Type B pancreatic cell (in vitro differentiated cells): ENCODE results near the gene AGPS. TPM values are rescaled to one million over a fixed set of nuclear protein-coding genes. Genes with fewer than 3 reads are reported as not detected.
"Not testable (repeated sequence)": the region's sequence is repeated elsewhere in the genome, so short reads cannot be mapped to it uniquely, and the experiment has no call there.

Experiments
- DNase-seq: peaks from one replicate; pipeline ENCODE4 v3.0.0; 2021; ENCODE audit warnings: mixed read lengths; ENCODE audit not compliant: unreplicated experiment; ENCODE audit errors: extremely low spot score
- H3K27ac Mint-ChIP-seq: 2 replicates; pipeline ENCODE4 v1.8.0; 2021; ENCODE audit warnings: mild to moderate bottlenecking, mixed read lengths
- H3K27me3 Mint-ChIP-seq: 2 replicates; pipeline ENCODE4 v1.8.0; 2021; ENCODE audit warnings: mixed read lengths
- H3K36me3 Mint-ChIP-seq: 2 replicates; pipeline ENCODE4 v1.8.0; 2021; ENCODE audit warnings: mixed read lengths
- H3K4me1 Mint-ChIP-seq: one replicate; pipeline ENCODE4 v1.8.0; 2021; ENCODE audit warnings: mixed read lengths; ENCODE audit not compliant: unreplicated experiment
- H3K4me3 Mint-ChIP-seq: 2 replicates; pipeline ENCODE4 v1.8.0; 2021; ENCODE audit warnings: mild to moderate bottlenecking, mixed read lengths
- H3K9me3 Mint-ChIP-seq: 2 replicates; pipeline ENCODE4 v1.8.0; 2021; ENCODE audit warnings: mixed read lengths
- total RNA-seq: library from RNA; stranded (reverse); gene quantifications from 2 replicates; pipeline ENCODE4 v1.2.1, GENCODE V29; 2021; ENCODE audit warnings: low replicate concordance
- TF ChIP-seq, protein P1 (sequence below): fragments of 200-600 bp; sonication (generic); conservative IDR thresholded peaks from 2 replicates; pipeline ENCODE4 v1.5.0; 2021; ENCODE audit warnings: antibody characterized with exemption, mild to moderate bottlenecking

The AGPS gene
- total RNA-seq, 1 donor from 2014 or later: 52.1 TPM

DNA sequence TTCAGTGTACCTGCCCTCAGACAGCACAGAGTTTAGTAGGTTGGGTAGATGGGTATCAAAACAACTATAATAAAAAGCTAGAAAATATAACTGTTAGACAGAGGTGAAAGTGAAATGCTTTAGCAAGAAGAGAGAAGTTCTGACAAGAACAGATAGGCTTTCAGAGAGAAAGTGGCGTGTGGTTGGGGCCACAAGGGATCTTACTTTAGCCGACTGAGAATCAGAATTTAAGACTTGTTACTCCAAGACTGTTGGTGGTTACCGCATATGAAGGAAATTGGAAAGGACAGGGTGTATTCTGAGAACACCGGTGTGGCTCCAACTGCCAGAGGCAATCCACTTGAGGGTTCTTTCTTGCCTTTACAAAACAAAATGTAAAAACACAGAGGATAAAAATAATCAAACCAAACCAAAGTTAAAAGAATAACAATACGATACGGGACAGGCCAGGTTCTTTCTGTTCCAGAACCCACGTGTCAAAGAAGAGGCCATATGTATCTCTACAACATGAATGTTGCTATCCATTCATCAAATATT lies 44.4 kb upstream of the AGPS start:
- Mint-ChIP-seq H3K9me3 (no peaks in the 10 kb centered on the region), H3K36me3 (no peaks in the 10 kb centered on the region), H3K27ac (no peak overlapping the region), H3K27me3 (no peaks in the 10 kb centered on the region), H3K4me1 (peaks cover 17% of the 10 kb centered on the region), H3K4me3 (no peak overlapping the region)
- DNase-seq: no peak
- TF ChIP-seq, protein P1, sequence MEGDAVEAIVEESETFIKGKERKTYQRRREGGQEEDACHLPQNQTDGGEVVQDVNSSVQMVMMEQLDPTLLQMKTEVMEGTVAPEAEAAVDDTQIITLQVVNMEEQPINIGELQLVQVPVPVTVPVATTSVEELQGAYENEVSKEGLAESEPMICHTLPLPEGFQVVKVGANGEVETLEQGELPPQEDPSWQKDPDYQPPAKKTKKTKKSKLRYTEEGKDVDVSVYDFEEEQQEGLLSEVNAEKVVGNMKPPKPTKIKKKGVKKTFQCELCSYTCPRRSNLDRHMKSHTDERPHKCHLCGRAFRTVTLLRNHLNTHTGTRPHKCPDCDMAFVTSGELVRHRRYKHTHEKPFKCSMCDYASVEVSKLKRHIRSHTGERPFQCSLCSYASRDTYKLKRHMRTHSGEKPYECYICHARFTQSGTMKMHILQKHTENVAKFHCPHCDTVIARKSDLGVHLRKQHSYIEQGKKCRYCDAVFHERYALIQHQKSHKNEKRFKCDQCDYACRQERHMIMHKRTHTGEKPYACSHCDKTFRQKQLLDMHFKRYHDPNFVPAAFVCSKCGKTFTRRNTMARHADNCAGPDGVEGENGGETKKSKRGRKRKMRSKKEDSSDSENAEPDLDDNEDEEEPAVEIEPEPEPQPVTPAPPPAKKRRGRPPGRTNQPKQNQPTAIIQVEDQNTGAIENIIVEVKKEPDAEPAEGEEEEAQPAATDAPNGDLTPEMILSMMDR: no peak

DNA sequence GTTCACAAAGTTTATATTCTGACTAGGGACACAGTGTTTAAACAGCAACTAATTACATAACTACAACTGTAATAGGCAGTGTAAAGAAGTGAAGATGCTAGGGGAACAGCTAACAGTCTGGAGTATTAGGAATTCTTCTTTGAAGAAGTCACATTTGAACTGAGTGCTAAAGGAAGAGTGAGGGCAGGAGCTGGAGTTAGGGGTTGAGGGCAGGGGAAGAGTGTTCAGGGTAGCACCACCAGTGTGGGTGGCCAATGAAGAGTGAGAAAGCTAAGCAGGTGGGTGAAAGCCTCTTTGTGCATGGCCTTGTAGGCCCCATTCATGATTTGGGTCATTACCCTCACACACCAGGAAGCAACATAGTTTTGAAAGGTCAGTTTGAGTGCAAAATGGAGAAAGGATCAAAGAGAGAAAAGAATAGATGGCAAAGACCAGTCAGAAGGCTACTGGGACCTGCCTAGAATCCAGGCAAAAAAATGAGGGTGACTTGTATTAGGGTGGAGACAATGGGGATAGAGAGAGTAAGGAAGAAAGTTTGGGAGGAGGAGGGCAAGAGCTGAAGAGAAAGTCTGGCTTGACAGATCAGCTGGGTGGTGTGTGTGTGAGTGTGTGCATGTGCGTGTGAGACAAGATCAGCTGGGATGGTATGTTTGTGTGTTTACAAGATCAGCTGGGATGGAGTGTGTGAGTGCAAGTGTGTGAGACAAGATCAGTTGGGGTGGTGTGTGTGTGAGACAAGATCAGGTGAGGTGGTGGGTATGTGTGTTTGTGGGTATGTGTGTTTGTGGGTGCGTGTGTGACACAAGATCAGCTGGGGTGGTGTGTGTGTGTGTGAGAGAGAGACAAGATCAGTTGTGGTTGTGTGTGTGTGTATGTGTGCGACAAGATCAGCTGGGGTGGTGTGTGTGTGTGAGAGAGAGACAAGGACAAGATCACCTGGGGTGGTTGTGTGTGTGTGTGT lies 43.6 kb upstream of the AGPS start:
- H3K27ac Mint-ChIP-seq: no peak overlapping the region
- H3K9me3 Mint-ChIP-seq: no peaks in the 10 kb centered on the region
- no peak overlapping the region for H3K4me3 Mint-ChIP-seq
- TF ChIP-seq, protein P1: no peak
- no peak for DNase-seq
- H3K36me3 Mint-ChIP-seq: no peaks in the 10 kb centered on the region
- H3K27me3 Mint-ChIP-seq: no peaks in the 10 kb centered on the region
- H3K4me1 Mint-ChIP-seq: peaks cover 18% of the 10 kb centered on the region

DNA sequence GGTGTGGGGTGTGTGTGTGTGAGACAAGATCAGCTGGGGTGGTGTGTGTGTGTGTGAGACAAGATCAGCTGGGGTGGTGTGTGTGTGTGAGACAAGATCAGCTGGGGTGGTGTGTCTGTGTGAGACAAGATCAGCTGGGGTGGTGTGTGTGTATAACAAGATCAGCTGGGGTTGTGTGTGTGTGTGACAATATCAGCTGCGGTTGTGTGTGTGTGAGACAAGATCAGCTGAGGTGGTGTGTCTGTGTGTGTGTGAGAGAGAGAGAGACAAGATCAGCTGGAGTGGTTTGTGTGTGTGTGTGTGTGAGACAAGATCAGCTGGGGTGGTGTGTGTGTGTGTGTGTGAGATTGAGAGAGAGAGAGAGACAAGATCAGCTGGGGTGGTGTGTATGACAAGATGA lies 41.9 kb upstream of the AGPS start:
- not testable (repeated sequence) for H3K27me3 Mint-ChIP-seq
- peaks cover 18% of the 10 kb centered on the region for H3K4me1 Mint-ChIP-seq

DNA sequence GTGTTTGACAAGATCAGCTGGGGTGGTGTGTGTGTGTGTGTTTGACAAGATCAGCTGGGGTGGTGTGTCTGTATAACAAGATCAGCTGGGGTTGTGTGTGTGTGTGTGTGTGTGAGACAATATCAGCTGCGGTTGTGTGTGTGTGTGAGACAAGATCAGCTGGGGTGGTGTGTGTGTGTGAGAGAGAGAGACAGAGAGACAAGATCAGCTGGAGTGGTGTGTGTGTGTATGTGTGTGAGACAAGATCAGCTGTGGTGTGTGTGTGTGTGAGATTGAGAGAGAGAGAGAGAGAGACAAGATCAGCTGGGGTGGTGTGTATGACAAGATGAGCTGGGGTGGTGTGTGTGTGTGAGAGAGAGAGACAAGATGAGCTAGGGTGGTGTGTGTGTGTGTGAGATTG lies 41.5 kb upstream of the AGPS start:
- H3K36me3 Mint-ChIP-seq, H3K9me3 Mint-ChIP-seq, H3K27ac Mint-ChIP-seq, DNase-seq, H3K4me3 Mint-ChIP-seq, H3K27me3 Mint-ChIP-seq: not testable (repeated sequence)
- H3K4me1 Mint-ChIP-seq: peaks cover 18% of the 10 kb centered on the region

More for the DNA sequence above, 41.9 kb upstream of the AGPS start:
- not testable (repeated sequence) for DNase-seq, H3K9me3 Mint-ChIP-seq, H3K27ac Mint-ChIP-seq, H3K36me3 Mint-ChIP-seq, H3K4me3 Mint-ChIP-seq

DNA sequence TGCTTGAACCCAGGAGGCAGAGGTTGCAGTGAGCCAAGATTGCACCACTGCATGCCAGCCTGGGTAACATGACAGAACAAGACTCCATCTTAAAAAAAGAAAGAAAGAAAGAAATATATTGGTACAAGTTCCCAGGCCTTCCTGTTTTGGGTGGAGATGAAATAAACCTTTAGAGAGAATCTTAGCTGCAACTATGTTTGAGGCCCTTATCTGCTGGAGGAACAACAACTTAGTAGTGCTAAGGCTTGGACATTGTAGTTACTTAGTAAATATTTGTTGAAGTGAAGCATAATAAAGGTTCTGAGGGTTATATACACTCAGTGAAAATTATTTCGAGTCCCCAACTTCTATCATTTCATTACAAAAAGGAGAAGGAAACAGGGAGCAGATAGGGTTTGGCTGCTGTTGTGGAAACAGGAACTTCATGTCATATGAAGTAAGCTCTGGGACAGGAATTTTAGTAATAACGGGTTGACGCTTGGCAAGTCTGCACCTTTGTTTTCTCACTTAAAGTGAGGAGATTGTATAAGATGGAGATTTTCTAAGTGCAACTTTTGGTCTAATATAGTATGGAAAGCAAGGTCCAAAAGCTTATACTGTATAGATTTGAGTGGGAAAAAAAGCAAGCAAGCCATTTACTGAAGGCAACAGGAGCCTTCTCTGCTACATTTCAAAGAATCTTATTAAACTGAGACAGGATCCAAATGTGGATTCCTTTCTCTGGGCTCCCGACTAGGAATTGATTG lies 40.0 kb upstream of the AGPS start:
- no peak overlapping the region for H3K27ac Mint-ChIP-seq
- no peak for DNase-seq
- H3K36me3 Mint-ChIP-seq: no peaks in the 10 kb centered on the region
- TF ChIP-seq, protein P1: no peak
- no peak overlapping the region for H3K4me3 Mint-ChIP-seq
- H3K9me3 Mint-ChIP-seq: no peaks in the 10 kb centered on the region
- peaks cover 9% of the 10 kb centered on the region for H3K4me1 Mint-ChIP-seq
- H3K27me3 Mint-ChIP-seq: no peaks in the 10 kb centered on the region

DNA sequence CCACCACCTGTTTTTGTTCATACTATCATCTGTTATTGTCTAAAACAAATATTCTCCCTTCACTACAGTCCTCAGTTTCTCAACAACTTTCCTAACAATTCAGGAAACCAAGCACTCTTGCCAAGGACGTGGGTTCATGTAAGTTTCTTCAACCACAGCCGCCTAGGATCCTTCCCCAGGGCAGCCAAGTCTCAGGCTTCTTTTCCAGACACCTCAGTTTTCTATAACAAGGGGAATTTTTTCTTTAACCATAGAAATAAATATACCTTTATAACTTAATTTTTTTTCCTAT lies 39.4 kb upstream of the AGPS start:
- no peak for DNase-seq
- Mint-ChIP-seq H3K27ac (no peak overlapping the region), H3K36me3 (no peaks in the 10 kb centered on the region)

DNA sequence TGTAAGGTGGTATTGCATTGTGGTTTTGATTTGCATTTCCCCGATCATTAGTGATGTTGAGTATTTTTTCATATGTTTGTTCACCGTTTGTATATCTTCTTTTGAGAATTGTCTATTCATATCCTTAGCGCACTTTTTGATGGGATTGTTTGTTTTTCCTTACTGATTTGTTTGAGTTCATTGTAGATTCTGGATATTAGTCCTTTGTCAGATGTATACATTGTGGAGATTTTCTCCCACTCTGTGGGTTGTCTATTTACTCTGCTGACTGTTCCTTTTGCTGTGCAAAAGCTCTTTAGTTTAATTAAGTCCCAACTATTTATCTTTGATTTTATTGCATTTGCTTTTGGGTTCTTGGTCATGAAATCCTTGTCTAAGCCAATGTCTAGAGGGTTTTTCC lies 38.0 kb upstream of the AGPS start:
- not testable (repeated sequence) for DNase-seq, H3K27ac Mint-ChIP-seq, H3K27me3 Mint-ChIP-seq, H3K9me3 Mint-ChIP-seq, H3K4me3 Mint-ChIP-seq, H3K4me1 Mint-ChIP-seq, H3K36me3 Mint-ChIP-seq

More for the DNA sequence above, 39.4 kb upstream of the AGPS start:
- TF ChIP-seq, protein P1: no peak
- H3K4me1 Mint-ChIP-seq: peaks cover 9% of the 10 kb centered on the region
- H3K27me3 Mint-ChIP-seq: no peaks in the 10 kb centered on the region
- no peak overlapping the region for H3K4me3 Mint-ChIP-seq
- no peaks in the 10 kb centered on the region for H3K9me3 Mint-ChIP-seq
